Right lobe of liver (tissue), 6 donors: ENCODE data around the gene ARHGAP12. TPM values are rescaled to one million over a fixed set of nuclear protein-coding genes. Genes with fewer than 3 reads are reported as not detected.
A peak's percentile ranks its signal among the peaks of the same experiment; 100 is the strongest.

Experiments used
- ATAC-seq, 4 donors: fragments of 200-7000 bp; cut with Tn5 transposase; one replicate each; pipeline ENCODE4 v1.9.1; 2020; ENCODE audit warnings: mild to moderate bottlenecking in 4 of 4, moderate library complexity in 4 of 4
- DNase-seq, 3 donors: peaks; one replicate each; pipeline ENCODE4 v3.0.0-alpha.2; 2020
- H3K27ac ChIP-seq, 3 donors: fragments of 200-600 bp; one replicate each; pipeline ENCODE4 v1.8.0; 2022
- H3K27me3 ChIP-seq, 2 donors: fragments of 200-600 bp; one replicate each; pipeline ENCODE4 v1.8.0; 2022
- H3K36me3 ChIP-seq, 4 donors: fragments of 200-600 bp; sonication (generic) in 1 of 4; one replicate each; pipeline versions ENCODE4 v1.5.1 to v1.8.0; 2017 to 2022; ENCODE audit warnings: control low read depth in 1 of 4
- H3K4me1 ChIP-seq, 4 donors: fragments of 200-600 bp; sonication (generic) in 1 of 4; one replicate each; pipeline versions ENCODE4 v1.5.1 to v1.8.0; 2017 to 2022; ENCODE audit warnings: control low read depth in 1 of 4
- H3K4me3 ChIP-seq, 3 donors: fragments of 200-600 bp; one replicate each; pipeline ENCODE4 v1.8.0; 2022
- H3K9me3 ChIP-seq, 4 donors: fragments of 200-600 bp; sonication (generic) in 1 of 4; one replicate each; pipeline versions ENCODE4 v1.5.1 to v1.8.0; 2017 to 2022; ENCODE audit warnings: control low read depth in 1 of 4
- POLR2A ChIP-seq: fragments of 450-650 bp; IDR thresholded peaks from one replicate; pipeline ENCODE4 v1.6.1; 2017; ENCODE audit warnings: antibody characterized with exemption, mild to moderate bottlenecking
- WGBS: methylation state at CpG from one replicate; pipeline ENCODE4 v1.1.6; 2018; ENCODE audit warnings: low coverage, low lambda C conversion rate; ENCODE audit not compliant: insufficient coverage; ENCODE audit errors: missing lambda C conversion rate; 5-methylcytosine and 5-hydroxymethylcytosine counted together
- intact Hi-C, 2 donors: fragments of 100-400 bp; cut with DNase I; formaldehyde crosslinking; loops; one replicate each; pipeline versions ENCODE4 v1.11.2 to v1.14.1; 2022
- total RNA-seq, 6 experiments: library from RNA; depleted of rRNA in 2 of 6; stranded (reverse); fragments of >200 nt in 2 of 6; fragmentation: NEBNext Ultra II Directional in 3 of 6; extraction: Animal tissue kit (Norgen Biotek cat#: 25700) in 3 of 6; gene quantifications; one replicate each; pipeline versions ENCODE4 v1.1.0 to v1.2.4, GENCODE V29; 2016 to 2023
- TF ChIP-seq, protein P1 (sequence below), 4 donors: fragments of 200-600 bp in 3 of 4; fragments of 450-650 bp in 1 of 4; IDR thresholded peaks; one replicate each; pipeline versions ENCODE4 v1.5.1 to v1.8.0; 2016 to 2022; ENCODE audit warnings: antibody characterized with exemption in 4 of 4, mild to moderate bottlenecking in 2 of 4
- donor health status: DM: no; HTN: yes; CAD: no.
- donor health status: DM: no; HTN: no; CAD: no.
- donor health status: DM: no; HTN: no; CAD: no.
- donor health status: DM: no; HTN: yes; CAD: no.
- donor health status: DM: no; HTN: yes; CAD: no.

The ARHGAP12 gene
- total RNA-seq, 6 experiments from 2014 or later: 12.1 to 24.8 (median 17.6) TPM

DNA sequence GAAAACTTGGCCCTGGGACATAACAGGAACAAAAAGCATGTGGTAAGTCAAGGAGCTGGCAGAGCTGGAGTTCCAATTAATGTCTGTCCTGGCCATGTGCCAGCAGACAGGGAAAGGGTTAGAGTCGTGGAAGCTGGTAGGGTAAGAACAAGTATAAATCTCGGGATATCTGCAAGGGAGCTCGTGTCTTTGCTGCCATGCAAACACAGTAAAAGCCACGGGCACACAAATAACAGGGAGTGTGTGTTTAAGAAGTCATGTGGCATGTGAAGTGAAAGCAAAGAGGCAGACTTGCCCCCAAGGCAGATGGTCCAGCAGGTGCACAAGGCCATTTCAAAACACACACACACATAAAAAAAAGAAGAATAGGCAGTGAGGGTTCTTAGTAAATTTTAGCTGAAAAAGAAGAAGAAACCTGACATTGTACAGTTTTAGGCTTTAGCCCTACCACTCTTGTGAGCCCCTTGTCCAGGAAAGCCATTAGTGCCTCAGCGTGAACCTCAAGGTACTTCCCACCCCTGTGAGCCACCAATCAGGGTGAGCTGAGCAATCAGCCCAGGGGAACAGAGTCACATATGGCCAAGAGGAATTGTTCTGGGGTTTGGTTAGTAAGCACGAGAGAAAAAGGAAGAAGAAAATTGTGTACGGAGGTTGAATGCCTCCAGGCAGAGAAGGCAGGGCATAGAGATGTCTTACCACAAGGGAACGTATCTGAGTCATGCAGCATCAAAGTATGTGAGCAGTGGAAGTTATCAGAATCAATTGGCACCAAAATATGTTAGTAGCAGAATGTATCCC, 32.8 kb upstream of the ARHGAP12 start:
- TF ChIP-seq, protein P1, sequence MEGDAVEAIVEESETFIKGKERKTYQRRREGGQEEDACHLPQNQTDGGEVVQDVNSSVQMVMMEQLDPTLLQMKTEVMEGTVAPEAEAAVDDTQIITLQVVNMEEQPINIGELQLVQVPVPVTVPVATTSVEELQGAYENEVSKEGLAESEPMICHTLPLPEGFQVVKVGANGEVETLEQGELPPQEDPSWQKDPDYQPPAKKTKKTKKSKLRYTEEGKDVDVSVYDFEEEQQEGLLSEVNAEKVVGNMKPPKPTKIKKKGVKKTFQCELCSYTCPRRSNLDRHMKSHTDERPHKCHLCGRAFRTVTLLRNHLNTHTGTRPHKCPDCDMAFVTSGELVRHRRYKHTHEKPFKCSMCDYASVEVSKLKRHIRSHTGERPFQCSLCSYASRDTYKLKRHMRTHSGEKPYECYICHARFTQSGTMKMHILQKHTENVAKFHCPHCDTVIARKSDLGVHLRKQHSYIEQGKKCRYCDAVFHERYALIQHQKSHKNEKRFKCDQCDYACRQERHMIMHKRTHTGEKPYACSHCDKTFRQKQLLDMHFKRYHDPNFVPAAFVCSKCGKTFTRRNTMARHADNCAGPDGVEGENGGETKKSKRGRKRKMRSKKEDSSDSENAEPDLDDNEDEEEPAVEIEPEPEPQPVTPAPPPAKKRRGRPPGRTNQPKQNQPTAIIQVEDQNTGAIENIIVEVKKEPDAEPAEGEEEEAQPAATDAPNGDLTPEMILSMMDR (IDR thresholded peaks at IDR 0.05): no peak
- no peak for TF ChIP-seq POLR2A
- intact Hi-C loops: no loop called here
- 55% methylated on average over 8 of the region's 8 CpGs for WGBS
- no peaks in the 10 kb centered on the region for H3K9me3 ChIP-seq
- DNase-seq (no peak), ATAC-seq (peak; percentile 11 to 45 (median 28))
- H3K27ac ChIP-seq: no peak overlapping the region
- no peaks in the 10 kb centered on the region for H3K27me3 ChIP-seq
- no peaks in the 10 kb centered on the region for H3K4me1 ChIP-seq
- no peaks in the 10 kb centered on the region for H3K36me3 ChIP-seq
- H3K4me3 ChIP-seq: no peak overlapping the region

DNA sequence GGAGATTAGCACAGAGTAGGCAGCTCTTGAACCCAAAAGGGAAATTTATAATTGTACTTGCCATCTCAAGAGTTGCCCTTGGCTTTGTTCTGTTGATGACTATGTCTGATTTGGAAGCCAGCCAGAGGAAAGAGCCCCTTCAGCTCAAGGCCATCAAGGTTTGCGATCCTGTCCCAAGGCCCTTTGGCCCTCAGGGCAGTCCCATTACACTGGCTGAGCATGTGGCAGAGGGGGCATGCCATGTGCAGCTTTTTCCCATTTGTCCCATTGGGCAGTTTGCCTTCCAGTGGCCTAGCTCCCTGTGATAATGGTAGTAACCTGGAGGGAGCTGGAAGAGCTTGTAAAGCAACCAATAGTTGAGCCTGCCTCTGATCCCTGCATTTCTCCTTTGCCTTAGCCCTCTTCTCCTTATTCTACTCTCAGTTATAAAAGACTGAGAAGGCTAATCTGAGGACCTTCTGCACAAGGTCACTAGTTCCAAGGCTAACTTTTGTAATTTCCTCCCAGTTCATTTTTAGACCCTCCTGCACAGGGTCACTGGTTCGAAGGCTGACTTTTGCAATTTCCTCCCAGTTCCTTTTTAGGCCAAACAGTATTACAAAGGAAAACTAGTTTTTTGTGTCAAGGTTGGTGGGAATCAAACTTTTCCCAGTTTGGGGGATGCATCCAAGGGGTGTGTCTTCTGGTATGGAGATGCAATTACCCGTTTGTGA, 31.0 kb upstream of the ARHGAP12 start:
- no peaks in the 10 kb centered on the region for H3K27me3 ChIP-seq
- H3K4me1 ChIP-seq: no peaks in the 10 kb centered on the region
- H3K27ac ChIP-seq: no peak overlapping the region
- TF ChIP-seq POLR2A: no peak
- DNase-seq: no peak
- peak; percentile 53 to 77 (median 68) for ATAC-seq
- WGBS: 20% methylated on average over 2 of the region's 3 CpGs
- H3K9me3 ChIP-seq: no peaks in the 10 kb centered on the region
- H3K36me3 ChIP-seq: no peaks in the 10 kb centered on the region
- no peak overlapping the region for H3K4me3 ChIP-seq
- intact Hi-C loops: loop anchor here in 1 of 2 donors (10.0 kb wide), 1 partner anchor 105 kb away; no protein-coding TSS in a partner anchor

DNA sequence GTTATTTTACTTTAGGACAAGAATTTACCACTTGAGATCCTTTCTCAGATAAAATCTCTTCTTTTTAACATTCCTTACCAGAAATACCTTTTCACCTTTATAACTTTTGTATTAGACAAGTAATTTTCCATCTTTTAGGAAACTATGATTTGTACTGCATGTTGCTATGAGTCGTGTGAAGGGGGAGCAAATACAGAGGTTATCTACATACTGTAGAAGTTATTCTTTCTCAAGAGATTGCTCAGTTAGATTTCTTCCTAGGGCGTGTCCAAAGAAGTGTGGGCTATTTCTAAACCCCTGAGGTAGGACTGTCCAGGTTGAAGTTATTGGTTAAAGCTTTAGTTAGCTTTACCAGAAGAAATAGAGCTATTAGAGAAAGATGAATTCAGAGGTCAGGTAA, 30.2 kb upstream of the ARHGAP12 start:
- 79% methylated on average over 2 of the region's 2 CpGs for WGBS
- Histone ChIP-seq H3K36me3 (no peaks in the 10 kb centered on the region), H3K4me3 (no peak overlapping the region), H3K9me3 (no peaks in the 10 kb centered on the region), H3K4me1 (no peaks in the 10 kb centered on the region), H3K27ac (no peak overlapping the region), H3K27me3 (no peaks in the 10 kb centered on the region)
- no peak for DNase-seq
- intact Hi-C loops: loop anchor here in 1 of 2 donors (10.0 kb wide), 1 partner anchor 104 kb away; no protein-coding TSS in a partner anchor
- TF ChIP-seq, protein P1 (IDR thresholded peaks at IDR 0.05): no peak
- TF ChIP-seq POLR2A: no peak
- ATAC-seq: no peak

DNA sequence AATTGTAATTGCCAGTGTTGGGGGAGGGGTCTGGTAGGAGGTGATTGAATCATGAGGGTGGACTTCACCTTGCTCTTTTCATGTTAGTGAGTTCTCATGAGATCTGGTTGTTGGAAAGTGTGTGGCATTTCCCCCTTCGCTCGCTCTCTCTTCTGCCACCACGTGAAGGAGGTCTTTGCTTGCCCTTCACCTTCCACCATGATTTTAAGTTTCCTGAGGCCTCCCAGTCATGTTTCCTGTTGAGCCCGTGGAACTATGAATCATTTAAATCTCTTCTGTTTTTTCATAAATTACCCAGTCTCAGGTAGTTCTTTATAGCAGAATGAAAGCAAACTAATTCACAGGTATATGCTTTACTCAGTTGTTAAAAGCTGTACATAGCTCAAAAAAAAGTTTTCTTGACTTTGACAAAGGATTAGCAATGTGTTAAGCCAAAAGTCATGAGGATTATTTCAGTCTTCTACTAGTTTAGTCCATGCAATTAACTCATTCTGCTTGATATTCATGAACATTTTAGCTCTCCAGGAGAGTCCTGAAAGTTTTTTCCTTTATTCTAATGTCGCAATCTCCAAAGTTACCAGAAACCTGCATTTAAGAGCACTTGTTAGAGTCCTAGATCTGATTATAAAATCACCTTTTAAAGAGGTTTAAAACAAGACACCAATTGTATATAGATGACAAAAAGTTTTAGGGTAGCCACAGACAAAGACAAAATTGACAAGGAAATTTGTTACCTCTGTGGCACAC, 27.7 kb upstream of the ARHGAP12 start:
- Histone ChIP-seq H3K4me3 (no peak overlapping the region), H3K9me3 (no peaks in the 10 kb centered on the region), H3K4me1 (no peaks in the 10 kb centered on the region), H3K27me3 (no peaks in the 10 kb centered on the region), H3K27ac (no peak overlapping the region), H3K36me3 (no peaks in the 10 kb centered on the region)
- intact Hi-C loops: loop anchor here in 1 of 2 donors (10.0 kb wide), 1 partner anchor 102 kb away; no protein-coding TSS in a partner anchor
- WGBS: 81% methylated on average over 5 of the region's 5 CpGs
- ATAC-seq (no peak), DNase-seq (no peak)
- TF ChIP-seq POLR2A: no peak
- TF ChIP-seq, protein P1 (IDR thresholded peaks at IDR 0.05): no peak
